HEK293 (cell line): ENCODE measurements around the gene RAB2B.

Experiments
- CTCF ChIP-seq: fragments of 450-650 bp; formaldehyde crosslinking; IDR thresholded peaks from 2 replicates; pipeline ENCODE4 v1.5.1; 2016; ENCODE audit warnings: missing biosample characterization, missing genetic modification characterization
- FEZF1 ChIP-seq: fragments of 450-650 bp; formaldehyde crosslinking; IDR thresholded peaks from 2 replicates; pipeline ENCODE4 v1.5.1; 2016; ENCODE audit warnings: missing biosample characterization, missing genetic modification characterization
- GLIS1 ChIP-seq: fragments of 450-650 bp; formaldehyde crosslinking; IDR thresholded peaks from 2 replicates; pipeline ENCODE4 v1.5.1; 2016; ENCODE audit warnings: missing biosample characterization, missing genetic modification characterization
- GLIS2 ChIP-seq: fragments of 450-650 bp; formaldehyde crosslinking; IDR thresholded peaks from 2 replicates; pipeline ENCODE4 v1.5.1; 2016; ENCODE audit warnings: missing biosample characterization, missing genetic modification characterization
- KLF1 ChIP-seq: fragments of 450-650 bp; formaldehyde crosslinking; IDR thresholded peaks from 2 replicates; pipeline ENCODE4 v1.5.1; 2016; ENCODE audit warnings: missing biosample characterization, missing genetic modification characterization
- KLF16 ChIP-seq: fragments of 450-650 bp; formaldehyde crosslinking; IDR thresholded peaks from 2 replicates; pipeline ENCODE4 v1.5.1; 2017; ENCODE audit warnings: missing biosample characterization, missing genetic modification characterization
- KLF17 ChIP-seq: fragments of 450-650 bp; formaldehyde crosslinking; IDR thresholded peaks from 2 replicates; pipeline ENCODE4 v1.5.1; 2016; ENCODE audit warnings: missing biosample characterization, missing genetic modification characterization
- KLF8 ChIP-seq: fragments of 450-650 bp; formaldehyde crosslinking; IDR thresholded peaks from 2 replicates; pipeline ENCODE4 v1.5.1; 2016; ENCODE audit warnings: missing biosample characterization, missing genetic modification characterization
- KLF9 ChIP-seq: fragments of 450-650 bp; formaldehyde crosslinking; IDR thresholded peaks from 2 replicates; pipeline ENCODE4 v1.5.1; 2016; ENCODE audit warnings: missing biosample characterization, missing genetic modification characterization, low read depth
- MZF1 ChIP-seq: fragments of 450-650 bp; formaldehyde crosslinking; IDR thresholded peaks from 2 replicates; pipeline ENCODE4 v1.5.1; 2017; ENCODE audit warnings: missing biosample characterization, missing genetic modification characterization, borderline replicate concordance
- OSR2 ChIP-seq: fragments of 450-650 bp; formaldehyde crosslinking; IDR thresholded peaks from 2 replicates; pipeline ENCODE4 v1.5.1; 2016; ENCODE audit warnings: missing biosample characterization, missing genetic modification characterization
- PRDM1 ChIP-seq: fragments of 450-650 bp; formaldehyde crosslinking; IDR thresholded peaks from 2 replicates; pipeline ENCODE4; 2016; ENCODE audit warnings: missing biosample characterization, missing genetic modification characterization
- SP2 ChIP-seq: fragments of 450-650 bp; formaldehyde crosslinking; IDR thresholded peaks from 2 replicates; pipeline ENCODE4 v1.5.1; 2016; ENCODE audit warnings: missing biosample characterization, missing genetic modification characterization
- ZBTB11 ChIP-seq: fragments of 450-650 bp; formaldehyde crosslinking; conservative IDR thresholded peaks from 2 replicates; pipeline ENCODE4 v1.5.1; 2016; ENCODE audit warnings: low read depth, missing biosample characterization, missing genetic modification characterization
- ZBTB21 ChIP-seq: fragments of 450-650 bp; formaldehyde crosslinking; IDR thresholded peaks from 2 replicates; pipeline ENCODE4 v1.5.1; 2017; ENCODE audit warnings: missing biosample characterization, missing genetic modification characterization
- ZBTB26 ChIP-seq: fragments of 450-650 bp; formaldehyde crosslinking; optimal IDR thresholded peaks from 2 replicates; pipeline ENCODE3; 2016; ENCODE audit warnings: missing biosample characterization, mild to moderate bottlenecking, missing genetic modification characterization
- ZFHX2 ChIP-seq: fragments of 450-650 bp; formaldehyde crosslinking; conservative IDR thresholded peaks from 2 replicates; pipeline ENCODE4 v1.5.1; 2016; ENCODE audit warnings: missing biosample characterization, missing genetic modification characterization
- ZFP69B ChIP-seq: fragments of 450-650 bp; formaldehyde crosslinking; IDR thresholded peaks from 2 replicates; pipeline ENCODE4 v1.5.1; 2016; ENCODE audit warnings: missing biosample characterization, missing genetic modification characterization
- ZIC2 ChIP-seq: fragments of 450-650 bp; formaldehyde crosslinking; IDR thresholded peaks from 2 replicates; pipeline ENCODE4 v1.5.1; 2016; ENCODE audit warnings: missing biosample characterization, missing genetic modification characterization
- ZNF23 ChIP-seq: fragments of 450-650 bp; formaldehyde crosslinking; IDR thresholded peaks from 2 replicates; pipeline ENCODE4 v1.5.1; 2016; ENCODE audit warnings: missing biosample characterization, missing genetic modification characterization, borderline replicate concordance
- ZNF292 ChIP-seq: fragments of 450-650 bp; formaldehyde crosslinking; IDR thresholded peaks from 2 replicates; pipeline ENCODE4 v1.5.1; 2016; ENCODE audit warnings: low read depth, missing biosample characterization, missing genetic modification characterization, borderline replicate concordance
- ZNF366 ChIP-seq: fragments of 450-650 bp; formaldehyde crosslinking; conservative IDR thresholded peaks from 2 replicates; pipeline ENCODE4 v1.5.1; 2016; ENCODE audit warnings: missing biosample characterization, missing genetic modification characterization
- ZNF513 ChIP-seq: fragments of 450-650 bp; IDR thresholded peaks from 2 replicates; pipeline ENCODE4 v1.5.1; 2018; ENCODE audit warnings: missing biosample characterization, missing genetic modification characterization
- ZNF561 ChIP-seq: fragments of 450-650 bp; IDR thresholded peaks from 2 replicates; pipeline ENCODE4 v1.5.1; 2018; ENCODE audit warnings: missing biosample characterization, missing genetic modification characterization, borderline replicate concordance
- ZNF654 ChIP-seq: fragments of 450-650 bp; formaldehyde crosslinking; IDR thresholded peaks from 2 replicates; pipeline ENCODE4 v1.5.1; 2016; ENCODE audit warnings: low read depth, missing biosample characterization, missing genetic modification characterization
- ZNF692 ChIP-seq: fragments of 450-650 bp; formaldehyde crosslinking; IDR thresholded peaks from 2 replicates; pipeline ENCODE4 v1.5.1; 2016; ENCODE audit warnings: missing biosample characterization, missing genetic modification characterization
- ZNF76 ChIP-seq: fragments of 450-650 bp; formaldehyde crosslinking; IDR thresholded peaks from 2 replicates; pipeline ENCODE4; 2016; ENCODE audit warnings: low read depth, missing biosample characterization, missing genetic modification characterization, borderline replicate concordance
- ZXDB ChIP-seq: fragments of 450-650 bp; formaldehyde crosslinking; IDR thresholded peaks from 2 replicates; pipeline ENCODE4 v1.5.1; 2016; ENCODE audit warnings: missing biosample characterization, missing genetic modification characterization

Gene RAB2B

GRCh38 chr14:21525962-21526671 lies 49.4 kb upstream of the RAB2B start, which contains the start of gene SALL2 (continued):
- TF ChIP-seq ZBTB26 (tag by site-specific recombination) (peak; percentile 26), ZNF76 (tag by site-specific recombination) (peak; percentile 88), ZNF366 (tag by site-specific recombination) (peak; percentile 86), KLF1 (tag by site-specific recombination) (peak; percentile 42; the same call in 1 of the 2 replicates), ZIC2 (tag by site-specific recombination) (peak; percentile 78), PRDM1 (peak; percentile 44; the same call in 1 of the 2 replicates), ZNF513 (tag by site-specific recombination) (no peak), FEZF1 (tag by site-specific recombination) (no peak), ZXDB (tag by site-specific recombination) (peak; percentile 68), MZF1 (tag by site-specific recombination) (peak; percentile 17; the same call in 1 of the 2 replicates), CTCF (tag by site-specific recombination) (no peak), KLF8 (tag by site-specific recombination) (peak; percentile 86), ZBTB11 (no peak), KLF16 (tag by site-specific recombination) (peak; percentile 54), KLF17 (tag by site-specific recombination) (no peak; the same call in 1 of the 2 replicates), ZNF654 (tag by site-specific recombination) (no peak), GLIS1 (tag by site-specific recombination) (peak; percentile 93), ZNF23 (tag by site-specific recombination) (no peak), ZNF561 (tag by site-specific recombination) (no peak), KLF9 (tag by site-specific recombination) (peak; percentile 54; the same call in 1 of the 2 replicates), ZNF292 (tag by site-specific recombination) (no peak), ZNF692 (tag by site-specific recombination) (0 out of 2 replicates have a peak, but pooled peaks have one; percentile 36), ZBTB21 (tag by site-specific recombination) (peak; percentile 25; the same call in 1 of the 2 replicates), GLIS2 (peak; percentile 89), ZFHX2 (tag by site-specific recombination) (peak; percentile 85), ZFP69B (tag by site-specific recombination) (peak; percentile 47; the same call in 1 of the 2 replicates), OSR2 (tag by site-specific recombination) (peak; percentile 64), SP2 (tag by site-specific recombination) (peak; percentile 97)
